DOHH2 (cell line): ENCODE data around the gene NEDD4L.

Experiments
- H3F3A ChIP-seq: fragments of 200-600 bp; sonication (generic), shearing (Covaris generic); 2 replicates; pipeline ENCODE4 v1.6.0; 2016; ENCODE audit warnings: antibody characterized with exemption, mild to moderate bottlenecking; ENCODE audit not compliant: control insufficient read depth, insufficient read depth
- H3K27ac ChIP-seq: fragments of 200-600 bp; sonication (generic); 2 replicates; pipeline ENCODE4 v1.5.1; 2014; ENCODE audit warnings: low read depth, mild to moderate bottlenecking, low read length, moderate library complexity
- H3K27me3 ChIP-seq: fragments of 200-600 bp; sonication (generic); 2 replicates; pipeline ENCODE4 v1.6.1; 2014; ENCODE audit warnings: mild to moderate bottlenecking, low read length, mixed read lengths; ENCODE audit not compliant: control insufficient read depth
- H3K36me3 ChIP-seq: fragments of 200-600 bp; sonication (generic); 2 replicates; pipeline ENCODE4 v1.6.1; 2014; ENCODE audit warnings: mild to moderate bottlenecking, low read length, moderate library complexity, mixed read lengths; ENCODE audit not compliant: control insufficient read depth
- H3K4me1 ChIP-seq: fragments of 200-600 bp; sonication (generic); 2 replicates; pipeline ENCODE4 v1.6.1; 2014; ENCODE audit warnings: mild to moderate bottlenecking, low read length, mixed read lengths; ENCODE audit not compliant: control insufficient read depth
- H3K4me2 ChIP-seq: fragments of 200-600 bp; sonication (generic); 2 replicates; pipeline ENCODE4 v1.6.0; 2014; ENCODE audit warnings: mild to moderate bottlenecking, low read length, moderate library complexity
- H3K4me3 ChIP-seq: fragments of 200-600 bp; sonication (generic); 2 replicates; pipeline ENCODE4 v1.5.1; 2014; ENCODE audit warnings: mild to moderate bottlenecking, low read length, mixed read lengths
- H3K79me2 ChIP-seq: fragments of 200-600 bp; sonication (generic); 2 replicates; pipeline ENCODE4 v1.6.1; 2014; ENCODE audit warnings: mild to moderate bottlenecking, low read length, mixed read lengths; ENCODE audit not compliant: control insufficient read depth
- H3K9me2 ChIP-seq: fragments of 200-600 bp; sonication (generic); replicated peaks from 2 replicates; pipeline ENCODE4 v1.6.1; 2014; ENCODE audit warnings: mild to moderate bottlenecking, low read length, mixed read lengths; ENCODE audit not compliant: control insufficient read depth
- H3K9me3 ChIP-seq: fragments of 200-600 bp; sonication (generic); 2 replicates; pipeline ENCODE4 v1.6.1; 2014; ENCODE audit warnings: antibody characterized with exemption, low read length, mixed read lengths; ENCODE audit not compliant: control insufficient read depth, insufficient read depth
- H4K20me1 ChIP-seq: fragments of 200-600 bp; sonication (generic); 2 replicates; pipeline ENCODE4 v1.6.0; 2014; ENCODE audit warnings: low read depth, mild to moderate bottlenecking, antibody characterized with exemption, low read length, moderate library complexity; ENCODE audit not compliant: control insufficient read depth, insufficient read depth
- CTCF ChIP-seq: fragments of 200-600 bp; sonication (generic); IDR thresholded peaks from one replicate; pipeline ENCODE4 v1.5.1; 2014; ENCODE audit warnings: antibody characterized with exemption, mild to moderate bottlenecking, low read depth, low read length; ENCODE audit not compliant: poor library complexity, severe bottlenecking
- EZH2phosphoT487 ChIP-seq: fragments of 200-600 bp; sonication (generic); IDR thresholded peaks from 2 replicates; pipeline ENCODE4 v1.6.1; 2017; ENCODE audit warnings: borderline replicate concordance, mild to moderate bottlenecking, antibody characterized with exemption, low read length, moderate library complexity, mixed read lengths

NEDD4L gene

GRCh38 chr18:58241026-58241679 lies 197.1 kb downstream of the NEDD4L start:
- no peaks in the 10 kb centered on the region for H3K9me3 ChIP-seq
- H3K27me3 ChIP-seq = no peaks in the 10 kb centered on the region
- no peaks in the 10 kb centered on the region for H3K9me2 ChIP-seq
- H3K4me3 ChIP-seq = no peak overlapping the region
- no peak for TF ChIP-seq CTCF
- peaks cover 6% of the 10 kb centered on the region; the same call in 1 of the 2 replicates for H4K20me1 ChIP-seq
- H3K4me2 ChIP-seq = no peak overlapping the region
- no peaks in the 10 kb centered on the region for H3K4me1 ChIP-seq
- no peak overlapping the region for H3K27ac ChIP-seq
- H3F3A ChIP-seq = no peaks in the 10 kb centered on the region
- H3K36me3 ChIP-seq = no peaks in the 10 kb centered on the region
- peaks cover 47% of the 10 kb centered on the region for H3K79me2 ChIP-seq

GRCh38 chr18:58241877-58242276 lies 197.9 kb downstream of the NEDD4L start:
- Histone ChIP-seq H3K79me2 (peaks cover 47% of the 10 kb centered on the region), H3K9me2 (no peaks in the 10 kb centered on the region), H3K4me1 (no peaks in the 10 kb centered on the region), H4K20me1 (peaks cover 6% of the 10 kb centered on the region; the same call in 1 of the 2 replicates), H3K4me3 (no peak overlapping the region), H3K9me3 (no peaks in the 10 kb centered on the region), H3F3A (no peaks in the 10 kb centered on the region), H3K27me3 (no peaks in the 10 kb centered on the region), H3K4me2 (no peak overlapping the region), H3K36me3 (no peaks in the 10 kb centered on the region), H3K27ac (no peak overlapping the region)
- no peak for TF ChIP-seq CTCF

DNA sequence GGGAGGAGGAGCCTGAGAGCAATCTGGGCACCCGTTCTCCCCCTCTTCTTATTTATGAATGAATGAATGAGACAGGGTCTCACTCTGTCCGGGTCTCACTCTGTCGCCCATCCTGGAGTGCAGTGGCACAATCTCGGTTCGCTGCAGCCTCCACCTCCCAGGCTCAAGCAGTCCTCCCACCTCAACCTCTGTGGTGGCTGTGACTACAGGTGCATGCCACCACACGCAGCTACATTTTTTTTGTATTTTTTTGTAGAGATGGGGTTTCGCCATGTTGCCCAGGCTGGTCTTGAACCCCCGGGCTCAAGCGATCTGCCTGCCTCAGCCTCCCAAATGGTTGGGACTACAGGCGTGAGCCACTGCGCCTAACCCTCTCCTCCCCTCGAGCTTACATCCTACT lies 198.4 kb downstream of the NEDD4L start:
- no peak overlapping the region for H3K4me3 ChIP-seq
- H3F3A ChIP-seq = no peaks in the 10 kb centered on the region
- no peak overlapping the region for H3K27ac ChIP-seq
- TF ChIP-seq CTCF (no peak), EZH2phosphoT487 (no peak)
- peaks cover 6% of the 10 kb centered on the region; the same call in 1 of the 2 replicates for H4K20me1 ChIP-seq
- H3K9me2 ChIP-seq = no peaks in the 10 kb centered on the region
- no peaks in the 10 kb centered on the region for H3K36me3 ChIP-seq
- peaks cover 44% of the 10 kb centered on the region for H3K79me2 ChIP-seq
- H3K4me1 ChIP-seq = no peaks in the 10 kb centered on the region
- no peaks in the 10 kb centered on the region for H3K27me3 ChIP-seq
- no peaks in the 10 kb centered on the region for H3K9me3 ChIP-seq
- H3K4me2 ChIP-seq = no peak overlapping the region
